ENCODE measurements around the gene CIB2.
"Not testable (repeated sequence)": the region's sequence is repeated elsewhere in the genome, so short reads cannot be mapped to it uniquely, and the experiment has no call there.

Gene CIB2

DNA sequence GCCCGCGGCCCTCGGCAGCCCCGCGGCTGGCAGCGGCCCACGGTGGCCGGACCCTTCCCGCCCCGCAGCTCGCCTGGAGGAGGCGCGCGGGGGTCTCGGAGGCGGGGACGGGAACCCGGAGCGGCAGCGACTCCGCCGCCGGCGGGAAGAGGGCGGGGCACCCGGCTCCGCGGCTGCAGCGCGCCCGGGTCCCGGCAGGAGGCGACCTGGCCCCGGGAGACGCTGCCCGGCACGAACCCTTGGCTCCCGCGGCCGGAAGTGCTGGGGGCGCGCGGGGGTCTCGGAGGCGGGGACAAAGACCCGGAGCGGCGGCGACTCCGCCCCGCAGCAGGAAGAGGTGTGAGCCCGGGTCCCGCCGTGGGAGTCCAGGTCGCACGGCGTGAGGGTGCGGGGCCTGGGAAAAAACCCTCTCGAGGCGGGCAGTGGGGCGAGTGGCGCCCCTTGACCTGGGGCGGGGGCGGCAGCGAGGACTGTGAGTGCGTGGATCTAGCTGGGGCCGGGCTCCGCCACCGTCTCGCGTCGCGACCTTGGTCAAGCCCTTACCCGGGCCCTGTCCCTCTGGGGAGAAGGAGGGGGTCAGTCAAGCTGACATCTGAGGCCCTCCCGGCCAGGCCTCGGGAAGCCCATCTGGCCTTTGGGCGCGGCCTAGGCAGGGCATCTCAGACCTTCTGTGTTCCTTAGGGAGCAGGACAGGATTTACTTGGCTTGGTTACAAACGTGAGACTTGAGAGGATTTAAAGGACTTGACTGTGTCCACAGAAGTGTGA, at the start of gene CIB2:
Gene CIB2 (minus strand): TSS at position 151 of the 767 bp plus-strand sequence. CDS start 230 bp downstream, outside the sequence.
- DNase-seq (ENCODE audit: low spot score), result peak; percentile 70

DNA sequence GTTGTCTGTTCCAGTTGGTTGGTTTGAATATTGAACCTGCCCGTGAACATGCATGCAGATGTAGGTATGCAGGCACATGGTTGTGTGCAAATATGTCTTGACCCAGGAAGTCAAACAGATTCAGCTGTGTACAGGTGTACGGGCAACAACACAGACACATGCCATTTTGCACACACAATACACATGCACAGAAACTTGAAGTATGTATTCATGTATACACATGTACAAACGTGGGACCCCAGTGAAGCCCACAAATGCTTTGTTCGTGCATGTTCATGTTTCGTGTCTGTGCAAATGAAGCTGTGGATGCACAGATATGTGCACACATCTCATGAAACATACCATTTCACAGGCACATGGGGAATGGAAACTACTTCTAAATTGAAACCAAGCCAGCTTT, 48.7 kb upstream of the CIB2 start:
- DNase-seq (ENCODE audit: low spot score), result no peak

DNA sequence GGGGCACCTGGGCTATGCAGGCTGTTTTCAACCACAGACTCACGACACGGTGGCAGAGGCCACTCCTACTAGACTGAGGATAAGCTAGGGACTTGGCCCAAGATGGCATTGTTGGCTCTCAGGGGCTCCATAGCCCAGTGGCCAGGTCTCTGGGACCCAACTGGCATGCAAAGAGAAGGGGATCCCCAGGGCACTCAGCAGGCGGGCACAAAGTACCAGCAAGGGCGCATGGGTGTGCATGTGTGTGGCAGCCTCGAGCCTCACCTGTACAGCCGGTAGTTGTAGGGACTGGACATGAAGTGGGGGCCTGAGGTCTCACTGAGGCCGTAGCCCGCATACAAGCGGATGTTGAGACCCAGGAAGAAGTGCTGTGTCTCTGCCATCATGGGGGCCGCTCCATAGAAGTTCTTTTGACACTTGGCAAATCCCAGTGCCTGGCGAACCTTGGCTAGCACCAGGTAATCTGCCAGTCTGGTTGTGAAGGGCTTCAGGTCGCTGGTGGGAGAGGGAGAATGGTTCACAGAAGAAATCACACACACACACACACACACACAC, 48.1 kb upstream of the CIB2 start:
- DNase-seq (ENCODE audit: low spot score), result no peak

DNA sequence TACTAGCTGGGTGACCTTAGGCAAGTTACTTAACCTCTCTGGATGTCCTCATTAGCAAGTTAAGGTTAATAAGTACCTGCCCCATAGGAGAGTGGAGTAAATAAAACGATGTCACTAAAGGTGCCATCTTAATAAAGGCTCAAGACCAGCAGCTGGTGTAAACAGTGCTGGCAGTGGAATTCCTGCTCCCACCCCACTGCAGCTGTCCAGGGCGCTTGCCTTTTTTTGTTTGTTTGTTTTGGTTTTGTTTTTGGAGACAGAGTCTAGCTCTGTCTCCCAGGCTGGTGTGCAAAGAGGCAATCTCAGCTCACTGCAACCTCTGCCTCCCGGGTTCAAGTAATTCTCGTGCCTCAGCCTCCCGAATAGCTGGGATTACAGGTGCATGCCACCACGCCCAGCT, 46.8 kb upstream of the CIB2 start:
- no peak for DNase-seq (ENCODE audit: low spot score)

DNA sequence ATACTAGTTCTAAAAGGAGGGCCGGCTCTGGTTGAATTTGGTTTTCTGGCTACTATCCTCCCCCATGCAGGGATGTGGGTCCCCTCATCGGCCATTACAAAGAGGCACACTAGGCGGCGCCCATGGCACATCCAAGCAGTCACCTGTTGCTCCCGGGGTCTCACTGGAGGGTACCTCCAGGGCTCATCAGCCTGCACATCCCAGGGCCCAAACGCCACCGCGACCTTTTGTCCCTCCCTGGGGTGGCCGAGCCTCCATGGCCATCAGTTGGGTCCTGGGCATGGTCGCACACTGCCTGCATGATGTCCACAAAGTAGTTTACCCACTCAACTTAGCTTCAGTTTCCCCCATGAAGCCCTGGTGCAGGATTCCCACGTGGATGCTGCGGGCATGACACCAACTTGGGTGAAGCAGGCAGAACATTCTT, 46.2 kb upstream of the CIB2 start:
- DNase-seq (ENCODE audit: low spot score), result peak; percentile 21

DNA sequence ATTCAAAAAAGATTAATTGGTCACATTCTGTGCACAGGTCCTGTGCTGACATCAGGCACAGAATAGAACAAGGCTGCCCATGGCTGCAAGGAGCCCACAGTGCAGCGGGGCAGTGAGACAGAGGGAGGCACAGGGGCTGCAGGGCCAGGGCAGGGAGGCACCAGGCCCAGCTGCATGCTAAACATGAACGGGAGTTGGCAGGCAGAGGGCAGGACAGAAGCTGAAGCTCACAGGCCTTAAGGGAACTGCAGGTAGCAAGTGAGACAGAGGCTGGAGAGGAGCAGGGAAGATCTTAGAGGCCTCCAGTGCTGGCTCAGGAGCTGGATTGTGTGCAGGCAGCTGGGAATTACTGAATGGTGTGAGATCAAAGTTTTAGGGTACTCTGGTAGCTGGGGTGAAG, 44.1 kb upstream of the CIB2 start:
- no peak for DNase-seq (ENCODE audit: low spot score)

DNA sequence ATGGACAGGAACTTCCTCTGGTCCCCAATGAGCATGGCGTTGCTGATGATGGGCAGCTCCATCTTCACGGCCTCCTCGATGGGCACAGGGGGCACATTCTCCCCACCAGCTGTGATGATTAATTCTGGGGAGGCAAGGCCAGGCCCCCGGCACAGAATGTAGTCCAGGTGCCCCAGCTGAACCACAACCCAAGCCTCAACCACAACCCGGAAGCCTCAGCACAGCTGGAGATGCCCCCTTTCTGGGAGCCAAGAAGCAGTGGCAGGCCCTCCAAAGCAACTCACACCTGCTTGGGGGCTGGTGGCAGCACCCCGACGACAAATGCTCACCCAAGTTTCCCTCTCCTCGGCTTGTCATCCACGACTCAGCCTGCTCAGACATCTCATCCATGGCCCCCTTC, 43.2 kb upstream of the CIB2 start:
- DNase-seq (ENCODE audit: low spot score), result no peak

DNA sequence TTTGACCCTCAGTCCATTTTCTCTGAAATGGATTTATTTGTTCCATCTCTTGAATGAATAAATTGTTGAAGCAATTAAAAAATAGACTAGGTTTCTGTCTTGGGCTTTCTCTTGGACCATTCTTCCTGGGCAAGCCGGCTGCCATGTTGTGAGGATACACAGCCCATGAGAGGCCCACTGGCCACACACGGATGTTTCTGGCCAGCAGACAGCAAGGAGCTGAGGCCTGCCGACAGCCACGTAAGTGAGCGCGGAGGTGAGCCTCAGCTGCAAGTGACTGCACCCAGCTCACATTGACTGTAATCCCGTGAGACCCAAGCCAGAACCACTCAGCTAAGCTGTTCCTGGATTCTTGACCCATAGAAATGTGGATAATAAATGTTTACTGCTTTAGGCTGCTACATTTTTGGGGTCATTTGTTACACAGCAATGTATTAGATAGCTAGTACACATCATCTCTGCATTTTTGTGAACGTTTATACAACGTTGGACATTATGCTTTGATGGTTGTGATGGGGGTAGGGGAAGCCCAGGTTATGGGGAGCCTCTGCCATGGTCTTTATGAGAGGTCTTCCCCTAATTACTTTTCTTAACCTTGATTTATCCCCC, 40.7 kb upstream of the CIB2 start:
- no peak for DNase-seq (ENCODE audit: low spot score)

DNA sequence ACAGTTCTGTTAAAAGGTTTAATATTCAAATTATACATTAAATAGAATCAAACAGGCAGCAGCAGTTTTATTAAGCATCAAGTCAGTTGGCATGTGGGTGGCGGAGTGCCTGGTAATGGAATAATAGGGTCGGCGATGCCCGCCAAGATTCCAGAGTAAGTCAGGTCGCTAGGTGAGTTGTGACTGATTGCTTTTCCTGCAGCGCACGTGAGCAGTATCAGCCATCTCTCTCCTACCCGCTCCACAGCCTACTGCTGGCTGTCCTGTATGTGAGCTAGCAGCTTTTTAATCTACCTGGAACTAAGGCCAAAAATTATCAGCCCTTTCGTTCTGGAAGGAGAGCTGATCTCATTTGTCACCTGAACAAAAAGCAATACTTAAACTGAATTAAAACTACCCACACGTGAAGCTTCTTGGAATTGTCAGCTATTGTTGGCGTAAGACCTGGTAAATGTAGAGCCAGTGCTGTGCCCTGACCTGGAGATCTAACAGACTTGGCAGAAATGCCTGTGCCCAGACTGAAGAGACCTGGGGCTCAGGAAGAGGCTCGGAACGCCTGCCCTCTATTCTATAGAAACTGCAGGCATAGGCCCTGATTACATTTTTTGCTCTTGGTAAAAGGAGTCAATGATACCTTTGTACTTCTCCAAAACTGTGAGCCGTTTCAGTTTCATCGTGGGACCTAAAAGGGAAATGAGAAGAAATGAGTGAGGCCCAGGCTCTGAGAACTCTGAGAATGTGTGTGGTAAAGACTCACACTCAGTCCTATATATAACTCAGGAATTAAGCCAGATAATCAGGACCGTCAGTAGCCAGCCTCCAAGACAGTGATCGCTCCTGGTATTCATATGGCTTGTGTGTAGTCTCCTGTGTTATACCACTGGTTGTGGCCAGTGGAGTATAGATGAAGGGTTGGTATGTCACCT, 39.9 kb upstream of the CIB2 start:
- DNase-seq (ENCODE audit: low spot score), result no peak

DNA sequence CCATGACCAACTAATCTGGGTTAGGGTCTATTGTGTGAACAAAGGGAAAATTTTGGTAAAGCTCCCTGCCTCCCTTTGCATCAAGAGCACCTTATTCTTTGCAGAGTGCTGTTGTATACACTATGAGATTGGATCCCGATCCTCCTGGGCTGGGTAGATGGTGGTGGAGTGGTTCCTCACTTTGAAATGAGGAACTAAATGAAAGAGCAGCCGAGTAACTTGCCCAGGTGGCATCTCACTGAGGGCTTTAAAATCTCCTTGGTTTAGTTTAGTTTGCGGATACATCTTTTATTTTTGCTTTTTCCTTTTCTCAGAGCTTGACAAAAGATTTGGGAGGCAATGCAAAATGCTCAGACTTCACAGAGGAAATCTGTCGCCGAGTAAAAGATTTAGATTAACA, 37.4 kb upstream of the CIB2 start:
- DNase-seq (ENCODE audit: low spot score), result no peak

DNA sequence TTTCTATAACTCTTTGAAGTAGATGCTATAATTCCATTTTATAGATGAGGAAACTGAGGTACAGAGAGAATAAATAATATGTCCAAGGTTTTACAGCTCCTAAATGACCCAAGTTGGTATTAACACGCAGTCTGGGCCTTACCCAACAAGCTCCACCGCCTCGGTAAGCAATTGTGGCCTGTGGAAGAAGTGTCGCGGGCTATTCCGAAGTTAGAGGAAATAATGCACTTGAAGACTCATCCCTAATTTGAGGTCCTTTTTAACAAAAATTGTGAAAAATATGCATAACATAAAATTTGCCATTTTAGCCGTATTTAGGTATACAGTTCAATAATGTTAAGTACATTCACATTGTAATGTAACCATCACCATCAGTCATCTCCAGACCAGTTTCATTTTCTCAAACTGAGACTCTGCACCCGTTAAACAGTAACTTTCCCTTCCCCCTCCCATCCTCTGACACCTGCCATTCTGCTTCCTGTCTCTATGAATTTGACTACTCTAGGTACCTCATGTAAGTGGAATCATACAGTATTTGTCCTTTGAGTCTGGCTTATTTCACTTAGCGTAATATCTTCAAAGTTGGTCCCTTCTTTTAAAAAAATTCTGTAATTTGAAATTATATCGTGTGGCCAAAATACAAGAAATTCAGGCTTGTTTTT, 36.1 kb upstream of the CIB2 start:
- peak; percentile 37 for DNase-seq (ENCODE audit: low spot score)

DNA sequence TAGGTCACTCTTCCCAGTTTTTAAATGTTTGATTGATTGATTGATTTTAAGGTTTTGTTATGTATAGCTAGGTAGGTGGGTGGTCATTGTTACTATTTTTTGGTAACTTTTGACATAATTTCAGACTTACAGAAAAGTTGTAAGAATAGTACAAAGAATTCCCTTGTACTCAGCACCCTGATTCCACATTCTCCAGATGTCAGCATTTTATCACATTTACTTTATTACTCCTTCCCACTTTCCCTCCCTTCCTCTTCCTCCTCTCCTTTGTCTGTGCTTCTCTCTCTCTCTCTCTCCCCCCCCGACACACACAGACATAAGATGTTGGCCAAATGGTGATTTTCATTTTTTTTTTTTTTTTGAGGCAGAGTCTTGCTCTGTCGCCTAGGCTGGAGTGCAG, 32.8 kb upstream of the CIB2 start:
- no peak for DNase-seq (ENCODE audit: low spot score)

DNA sequence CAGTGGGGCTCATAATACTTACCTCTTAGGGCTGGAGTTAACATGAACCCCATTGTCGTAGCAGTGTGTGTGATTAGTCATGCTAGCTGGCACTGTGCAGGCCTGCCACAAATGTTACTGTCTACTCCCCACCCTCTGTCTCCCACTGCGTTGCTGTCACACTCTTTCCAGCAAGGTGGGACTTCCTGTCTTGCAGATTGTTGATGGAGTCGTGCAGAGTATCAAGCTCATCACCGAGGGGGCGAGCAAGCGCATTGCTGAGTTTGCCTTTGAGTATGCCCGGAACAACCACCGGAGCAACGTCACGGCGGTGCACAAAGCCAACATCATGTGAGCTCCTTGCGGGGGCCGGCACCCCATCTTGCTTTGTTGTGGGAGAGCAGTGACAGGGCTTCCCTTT, 30.8 kb upstream of the CIB2 start:
- no peak for DNase-seq (ENCODE audit: low spot score)

DNA sequence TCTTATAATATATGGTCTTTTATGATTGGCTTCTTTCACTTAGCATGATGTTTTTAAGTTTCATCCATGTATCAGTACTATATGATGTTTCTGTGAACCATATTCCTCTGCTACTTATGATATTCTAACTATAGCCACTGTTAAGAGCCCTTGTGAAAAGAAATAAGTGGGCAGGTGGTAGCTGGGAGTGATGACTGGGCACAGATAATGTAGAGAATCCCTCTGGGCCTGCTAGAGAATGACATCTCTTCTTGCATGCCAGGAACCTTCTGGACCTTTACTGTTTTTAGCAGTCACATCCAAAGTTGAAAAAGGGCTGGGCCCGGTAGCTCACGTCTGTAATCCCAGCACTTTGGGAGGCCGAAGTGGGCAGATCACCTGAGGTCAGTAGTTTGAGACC, 28.1 kb upstream of the CIB2 start:
- no peak for DNase-seq (ENCODE audit: low spot score)

DNA sequence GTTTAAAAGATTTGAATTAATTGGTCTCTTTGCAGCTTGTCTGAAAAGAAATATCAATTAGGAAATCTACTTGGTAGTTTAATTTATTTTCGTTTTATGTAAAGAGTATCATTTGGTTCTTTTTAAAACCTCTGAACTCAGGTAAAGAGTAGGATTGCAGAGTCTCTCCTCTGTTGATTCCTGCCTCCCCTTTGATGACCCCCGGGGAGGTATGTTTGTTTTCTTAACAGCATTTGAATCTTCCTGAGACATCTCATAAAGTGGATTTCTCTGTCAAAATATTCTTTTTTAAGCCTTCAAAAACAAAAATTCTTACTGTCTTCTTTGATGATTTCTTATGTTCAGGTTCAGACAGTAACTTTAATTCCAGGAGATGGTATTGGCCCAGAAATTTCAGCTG, 26.0 kb upstream of the CIB2 start:
- DNase-seq (ENCODE audit: low spot score), result no peak

DNA sequence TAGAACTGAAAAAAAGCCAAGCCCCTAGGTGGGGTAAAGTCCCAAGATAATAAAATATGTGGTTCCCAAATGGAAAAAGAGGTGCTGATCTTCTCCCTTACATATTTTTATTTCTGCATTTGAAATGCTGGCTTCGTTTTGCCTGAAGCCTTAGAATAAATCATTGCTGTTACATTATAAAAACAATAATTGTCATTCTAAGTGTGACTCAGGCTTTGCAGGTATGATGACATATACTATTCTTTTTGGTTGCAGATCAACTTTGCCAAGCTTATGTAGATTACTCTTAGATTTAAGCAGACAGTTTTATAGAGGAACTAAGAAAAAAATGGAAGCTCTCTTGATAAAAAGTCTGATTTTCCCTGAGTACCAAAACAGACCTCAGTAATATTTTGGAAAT, 25.4 kb upstream of the CIB2 start:
- no peak for DNase-seq (ENCODE audit: low spot score)

DNA sequence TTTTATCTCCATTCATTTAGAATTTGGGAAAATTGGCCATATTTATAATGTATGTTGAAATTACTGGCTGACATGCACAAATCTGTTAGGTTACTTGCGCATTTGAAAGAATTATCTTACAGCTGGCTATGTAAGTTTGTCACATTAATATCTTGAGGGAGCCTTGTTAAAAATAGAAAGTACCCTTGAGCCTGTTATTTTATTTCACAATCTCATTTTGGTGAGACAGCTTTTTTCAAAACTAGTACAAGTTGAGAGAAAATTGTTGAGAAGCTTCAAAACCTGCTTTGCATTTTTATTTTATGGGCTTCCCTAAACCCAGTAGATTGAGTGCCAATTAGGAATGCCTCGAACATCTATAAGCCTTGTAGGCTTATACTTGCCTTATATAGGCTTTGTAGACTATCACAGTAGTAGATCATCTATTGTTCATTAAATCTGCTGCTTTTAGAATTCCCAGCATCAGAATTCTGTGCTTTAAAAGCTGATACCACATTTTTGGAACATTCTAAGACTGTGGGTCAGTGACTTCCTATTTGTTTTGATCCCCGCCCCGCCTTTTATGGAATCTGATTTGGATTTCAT, 24.2 kb upstream of the CIB2 start:
- no peak for DNase-seq (ENCODE audit: low spot score)

DNA sequence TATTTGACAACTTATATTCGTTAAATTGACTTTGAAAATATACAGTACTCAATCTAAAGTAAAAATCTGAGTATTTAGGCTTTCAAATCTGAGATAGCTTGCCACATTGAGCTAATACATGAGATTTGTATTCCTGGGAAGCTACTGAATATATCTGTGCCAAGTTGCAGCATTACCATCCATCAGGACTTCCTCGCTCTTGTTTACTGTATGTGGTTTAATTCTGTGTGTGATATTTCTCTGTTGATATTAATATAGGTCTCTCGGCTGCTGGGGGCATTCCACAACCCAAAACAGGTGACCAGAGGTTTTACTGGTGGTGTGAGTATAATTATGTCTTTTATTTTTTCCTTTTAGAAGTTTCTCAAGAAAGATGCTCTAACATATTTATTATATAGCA, 23.7 kb upstream of the CIB2 start:
- no peak for DNase-seq (ENCODE audit: low spot score)

DNA sequence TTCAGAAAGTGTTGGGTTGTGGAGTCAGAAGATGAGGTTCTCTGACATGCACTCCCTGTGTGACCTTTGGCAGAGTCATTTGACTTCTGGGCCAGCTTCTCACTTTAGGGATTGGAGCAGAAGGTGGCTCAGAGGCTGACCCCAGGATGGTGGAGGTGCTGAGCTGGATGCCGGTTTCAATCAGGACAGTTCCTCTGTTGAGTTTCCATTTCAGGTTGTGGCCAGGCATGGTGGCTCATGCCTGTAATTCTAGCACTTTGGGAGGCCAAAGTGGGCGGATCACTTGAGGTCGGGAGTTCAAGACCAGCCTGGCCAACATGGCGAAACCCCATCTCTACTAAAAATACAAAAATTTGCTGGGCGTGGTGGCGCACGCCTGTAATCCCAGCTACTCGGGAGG, 19.8 kb upstream of the CIB2 start:
- DNase-seq (ENCODE audit: low spot score), result not testable (repeated sequence)

DNA sequence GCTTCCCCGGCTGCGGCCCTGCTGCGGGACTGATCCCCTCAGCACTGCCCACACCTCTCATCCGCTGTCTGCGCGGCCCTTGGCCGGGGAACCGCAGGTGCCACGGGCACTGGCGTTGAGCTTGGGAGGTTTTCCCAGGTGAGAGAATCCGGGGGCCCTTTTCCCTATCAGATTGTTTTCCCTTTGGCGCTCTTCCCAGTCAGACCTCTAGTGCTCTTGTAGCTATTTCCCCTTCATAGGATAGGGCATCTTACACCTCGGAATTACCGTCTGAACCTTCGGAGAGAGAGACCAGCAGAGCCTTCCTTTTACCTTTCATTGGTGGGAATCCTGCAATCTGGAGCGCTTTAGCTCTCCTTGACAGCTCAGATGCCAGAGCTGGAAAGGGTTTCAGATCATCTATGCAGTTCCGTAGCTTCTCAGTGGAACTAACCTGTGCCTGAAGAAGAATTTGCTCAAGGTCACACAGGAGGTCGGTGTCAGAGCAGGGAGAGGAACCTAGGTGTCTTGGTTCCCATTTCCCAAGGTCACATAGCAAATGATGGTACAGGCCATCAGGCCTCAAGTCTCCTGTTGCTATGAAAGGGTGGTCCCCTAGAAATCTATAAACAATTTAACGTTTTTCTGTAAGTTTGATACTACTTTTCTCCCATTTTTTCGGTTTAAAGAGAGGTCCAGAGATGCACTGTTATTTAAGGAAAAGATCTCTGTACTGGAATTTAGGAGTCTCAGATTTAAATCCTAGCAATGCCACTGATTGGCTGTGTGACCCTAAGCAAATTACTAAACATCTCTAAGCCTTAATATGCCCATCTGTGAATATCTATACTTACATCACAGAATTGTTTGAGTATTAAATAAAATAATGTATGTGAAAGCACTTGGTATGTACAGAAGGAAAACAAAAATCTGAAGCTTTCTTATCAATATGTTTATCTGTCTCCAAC, 18.8 kb upstream of the CIB2 start:
- DNase-seq (ENCODE audit: low spot score), result no peak
